ENCODE data around the gene TMC1. TPM values are rescaled to one million over a fixed set of nuclear protein-coding genes. Genes with fewer than 3 reads are reported as not detected.

Gene TMC1
- total RNA-seq, 3 donors from 2014 or later = under 0.01 to 0.16 TPM; not detected in 1

DNA sequence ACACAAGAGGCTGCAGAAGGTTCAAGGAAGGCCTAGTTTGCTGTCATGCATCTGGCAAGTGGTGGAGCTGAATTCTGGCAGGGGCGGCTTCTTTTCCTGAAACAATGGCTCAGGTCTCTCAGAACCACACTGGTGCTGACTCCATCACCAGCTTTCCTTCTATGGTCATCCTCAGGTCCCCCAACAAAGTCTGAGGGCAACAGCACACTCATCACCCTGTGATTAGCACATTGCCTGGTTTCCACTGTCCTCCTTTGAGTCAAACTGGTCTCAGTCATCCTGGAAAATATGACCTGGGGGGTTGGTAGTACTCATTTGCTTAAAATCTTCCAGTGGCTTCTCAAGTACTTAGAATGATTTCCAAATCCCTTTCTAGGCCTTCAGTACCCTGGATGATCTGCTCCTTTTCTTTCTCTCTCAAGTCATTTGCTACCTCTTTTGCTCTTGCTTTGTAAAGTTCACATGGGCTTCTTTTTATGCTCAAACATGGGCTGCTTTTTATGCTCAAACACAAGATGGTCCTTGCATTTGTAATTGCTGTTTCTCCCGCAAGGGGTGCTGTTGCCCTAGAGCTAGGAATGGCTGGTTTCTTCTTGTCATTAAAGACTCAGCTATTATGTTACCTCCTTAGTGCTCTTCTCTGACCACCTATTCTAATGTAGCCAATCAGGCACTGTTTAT lies 286.5 kb downstream of the TMC1 start:
- H3K36me3 ChIP-seq = no peaks in the 10 kb centered on the region
- H3K4me3 ChIP-seq = no peak overlapping the region
- TF ChIP-seq, protein P1, sequence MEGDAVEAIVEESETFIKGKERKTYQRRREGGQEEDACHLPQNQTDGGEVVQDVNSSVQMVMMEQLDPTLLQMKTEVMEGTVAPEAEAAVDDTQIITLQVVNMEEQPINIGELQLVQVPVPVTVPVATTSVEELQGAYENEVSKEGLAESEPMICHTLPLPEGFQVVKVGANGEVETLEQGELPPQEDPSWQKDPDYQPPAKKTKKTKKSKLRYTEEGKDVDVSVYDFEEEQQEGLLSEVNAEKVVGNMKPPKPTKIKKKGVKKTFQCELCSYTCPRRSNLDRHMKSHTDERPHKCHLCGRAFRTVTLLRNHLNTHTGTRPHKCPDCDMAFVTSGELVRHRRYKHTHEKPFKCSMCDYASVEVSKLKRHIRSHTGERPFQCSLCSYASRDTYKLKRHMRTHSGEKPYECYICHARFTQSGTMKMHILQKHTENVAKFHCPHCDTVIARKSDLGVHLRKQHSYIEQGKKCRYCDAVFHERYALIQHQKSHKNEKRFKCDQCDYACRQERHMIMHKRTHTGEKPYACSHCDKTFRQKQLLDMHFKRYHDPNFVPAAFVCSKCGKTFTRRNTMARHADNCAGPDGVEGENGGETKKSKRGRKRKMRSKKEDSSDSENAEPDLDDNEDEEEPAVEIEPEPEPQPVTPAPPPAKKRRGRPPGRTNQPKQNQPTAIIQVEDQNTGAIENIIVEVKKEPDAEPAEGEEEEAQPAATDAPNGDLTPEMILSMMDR (IDR thresholded peaks at IDR 0.05) = no peak
- no peak for TF ChIP-seq POLR2AphosphoS5 (IDR thresholded peaks at IDR 0.05)
- TF ChIP-seq POLR2A (IDR thresholded peaks at IDR 0.05) = no peak
- no peaks in the 10 kb centered on the region for H3K9me3 ChIP-seq
- H3K27me3 ChIP-seq = no peaks in the 10 kb centered on the region
- H3K27ac ChIP-seq = no peak overlapping the region
- intact Hi-C loops (cut with DNase I; ENCODE audit: low total_unique reads) = no loop called here
- H3K4me1 ChIP-seq = no peaks in the 10 kb centered on the region
- no peak for DNase-seq (ENCODE audit: low spot score in 2 of 2)

DNA sequence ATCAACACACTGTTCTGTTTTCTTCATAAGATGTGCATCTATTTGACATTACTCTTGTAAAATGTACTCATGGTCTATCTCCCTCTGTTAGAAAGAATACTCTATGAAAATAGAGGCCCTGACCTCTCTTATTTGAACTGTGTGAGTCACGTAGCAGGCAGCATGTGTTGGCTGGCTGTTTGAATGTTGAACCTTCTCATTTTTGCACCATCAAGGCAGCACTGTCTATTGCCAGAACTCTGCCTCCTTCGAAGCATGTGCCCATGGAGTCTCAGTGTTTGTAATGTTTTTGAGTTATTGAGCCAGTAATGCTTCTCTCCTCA lies 287.0 kb downstream of the TMC1 start:
- no peaks in the 10 kb centered on the region for H3K4me1 ChIP-seq
- intact Hi-C loops (cut with DNase I; ENCODE audit: low total_unique reads) = no loop called here
- no peaks in the 10 kb centered on the region for H3K27me3 ChIP-seq
- no peak overlapping the region for H3K4me3 ChIP-seq
- H3K36me3 ChIP-seq = no peaks in the 10 kb centered on the region
- H3K27ac ChIP-seq = no peak overlapping the region
- TF ChIP-seq POLR2A (IDR thresholded peaks at IDR 0.05) (no peak), POLR2AphosphoS5 (IDR thresholded peaks at IDR 0.05) (no peak)
- TF ChIP-seq, protein P1 (IDR thresholded peaks at IDR 0.05) = no peak
- DNase-seq (ENCODE audit: low spot score in 2 of 2) = no peak
- no peaks in the 10 kb centered on the region for H3K9me3 ChIP-seq

DNA sequence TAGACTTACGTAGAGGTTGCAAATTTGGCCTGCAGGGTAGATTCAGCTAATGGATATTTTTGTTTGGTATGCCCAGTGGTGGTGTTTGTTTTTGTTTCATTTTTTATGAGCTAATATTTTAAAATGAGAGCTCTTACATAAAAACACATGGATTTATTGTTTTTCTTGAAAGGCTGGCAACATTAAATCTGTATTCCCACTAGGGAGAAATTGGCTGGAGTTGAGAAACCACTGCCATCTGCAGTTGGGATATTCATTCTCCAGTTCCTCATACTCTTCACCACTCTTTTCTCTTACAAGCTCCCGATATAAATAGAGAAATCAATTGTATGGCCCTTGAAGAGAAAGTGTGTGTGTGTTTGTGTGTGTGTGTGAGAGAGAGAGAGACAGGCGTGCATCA lies 288.2 kb downstream of the TMC1 start:
- Histone ChIP-seq H3K4me3 (no peak overlapping the region), H3K9me3 (no peaks in the 10 kb centered on the region), H3K27ac (no peak overlapping the region), H3K36me3 (no peaks in the 10 kb centered on the region), H3K27me3 (no peaks in the 10 kb centered on the region), H3K4me1 (no peaks in the 10 kb centered on the region)
- DNase-seq (ENCODE audit: low spot score in 2 of 2) = no peak
- intact Hi-C loops (cut with DNase I; ENCODE audit: low total_unique reads) = no loop called here
- TF ChIP-seq POLR2A (IDR thresholded peaks at IDR 0.05) (no peak), POLR2AphosphoS5 (IDR thresholded peaks at IDR 0.05) (no peak)
- TF ChIP-seq, protein P1 (IDR thresholded peaks at IDR 0.05) = no peak

DNA sequence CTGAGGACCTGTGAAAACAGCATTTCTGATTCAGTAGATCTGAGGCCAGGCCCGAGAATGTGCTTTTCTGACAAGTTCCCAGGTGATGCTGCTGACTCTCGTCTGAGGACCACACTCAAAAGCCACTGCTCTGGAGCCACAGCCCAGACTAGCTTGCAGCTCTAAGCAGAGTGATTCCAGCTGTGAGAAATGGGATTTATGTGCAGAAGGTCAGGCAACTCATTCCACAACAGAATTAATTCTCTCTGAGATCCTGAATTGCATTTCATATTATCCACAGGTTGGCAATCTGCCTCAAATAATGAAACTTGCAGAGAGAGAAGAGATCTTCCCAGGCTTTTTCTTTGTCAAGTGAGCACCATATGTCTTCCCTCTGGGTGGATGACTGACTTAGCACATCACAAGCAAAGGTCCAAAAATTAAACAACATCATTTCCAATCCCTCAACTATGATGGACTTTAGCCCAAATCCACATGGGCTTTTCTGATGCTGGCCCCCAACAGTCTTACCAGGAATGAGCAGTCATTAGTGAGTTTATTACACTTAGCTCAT lies 291.2 kb downstream of the TMC1 start:
- Histone ChIP-seq H3K9me3 (no peaks in the 10 kb centered on the region), H3K4me3 (no peak overlapping the region), H3K36me3 (no peaks in the 10 kb centered on the region), H3K4me1 (no peaks in the 10 kb centered on the region), H3K27me3 (no peaks in the 10 kb centered on the region), H3K27ac (no peak overlapping the region)
- no peak for TF ChIP-seq POLR2A (IDR thresholded peaks at IDR 0.05)
- TF ChIP-seq POLR2AphosphoS5 (IDR thresholded peaks at IDR 0.05) = no peak
- TF ChIP-seq, protein P1 (IDR thresholded peaks at IDR 0.05) = no peak
- DNase-seq (ENCODE audit: low spot score in 2 of 2) = no peak
- intact Hi-C loops (cut with DNase I; ENCODE audit: low total_unique reads) = no loop called here

DNA sequence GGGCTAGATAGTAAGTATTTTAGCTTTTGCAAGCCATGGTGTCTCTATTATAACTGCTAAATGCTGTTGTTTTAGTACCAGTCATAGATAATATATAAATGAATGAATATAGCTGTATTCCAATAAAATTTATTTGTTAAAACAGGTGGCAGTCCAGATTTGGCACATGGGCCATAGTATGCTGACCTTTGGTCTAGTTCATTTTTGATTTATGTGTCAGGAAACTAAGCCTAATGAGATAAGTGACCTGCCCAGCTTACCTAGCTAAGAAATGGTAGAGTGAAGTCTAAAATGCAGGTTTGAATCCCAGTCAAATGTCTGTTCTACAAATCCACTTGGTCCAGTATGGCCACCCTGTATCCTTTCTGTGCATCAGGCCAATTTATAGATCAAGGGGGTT lies 292.1 kb downstream of the TMC1 start:
- intact Hi-C loops (cut with DNase I; ENCODE audit: low total_unique reads) = no loop called here
- TF ChIP-seq POLR2A (IDR thresholded peaks at IDR 0.05) (no peak), POLR2AphosphoS5 (IDR thresholded peaks at IDR 0.05) (no peak)
- TF ChIP-seq, protein P1 (IDR thresholded peaks at IDR 0.05) = no peak
- no peaks in the 10 kb centered on the region for H3K9me3 ChIP-seq
- H3K4me3 ChIP-seq = no peak overlapping the region
- no peaks in the 10 kb centered on the region for H3K4me1 ChIP-seq
- no peak for DNase-seq (ENCODE audit: low spot score in 2 of 2)
- H3K36me3 ChIP-seq = no peaks in the 10 kb centered on the region
- H3K27me3 ChIP-seq = no peaks in the 10 kb centered on the region
- no peak overlapping the region for H3K27ac ChIP-seq

Data from breast epithelium (tissue), 4 donors.